Measurements from ENCODE around the gene MRPL17.

MRPL17 gene

DNA sequence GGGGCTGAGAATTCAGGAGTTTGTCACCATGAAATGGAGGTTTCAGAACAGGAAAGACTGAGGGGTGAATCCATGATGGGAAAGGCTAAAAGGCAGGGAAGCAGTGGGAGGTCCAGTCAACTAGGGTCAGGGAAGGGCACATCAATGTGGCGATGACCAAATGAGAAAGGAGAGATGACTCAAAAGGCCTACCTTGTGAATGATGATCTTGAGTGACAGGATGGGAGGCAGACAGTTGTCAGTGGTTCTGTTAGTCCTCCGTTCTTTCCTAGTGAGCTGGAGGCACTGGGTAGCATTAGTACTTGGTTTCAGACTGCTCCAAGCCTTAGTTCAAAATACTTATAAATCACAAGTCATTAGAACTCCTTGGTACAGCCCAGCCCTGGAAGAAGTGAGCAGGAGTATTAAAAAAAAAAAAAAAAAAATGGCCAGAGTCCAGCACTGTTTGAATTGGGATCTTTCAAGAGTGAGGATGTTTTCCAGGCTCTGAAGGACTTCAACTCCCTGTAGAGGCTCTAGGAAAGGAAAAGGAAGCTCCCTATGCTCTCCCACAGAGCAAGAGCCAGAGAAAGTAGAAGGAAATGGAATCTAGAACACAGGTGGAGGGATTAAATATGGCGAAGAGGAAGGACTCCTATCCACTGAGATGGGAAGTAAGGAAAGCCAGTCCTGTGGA lies 19.2 kb downstream of the MRPL17 start:
- H3K4me2 ChIP-seq (ENCODE audit: low read length): no peak overlapping the region
- WGBS (ENCODE audit: extremely low coverage, insufficient coverage, low lambda C conversion rate): no CpG with 5 or more reads among the region's 3 CpGs
- H3K27ac ChIP-seq (ENCODE audit: low read depth, low read length): no peak overlapping the region

DNA sequence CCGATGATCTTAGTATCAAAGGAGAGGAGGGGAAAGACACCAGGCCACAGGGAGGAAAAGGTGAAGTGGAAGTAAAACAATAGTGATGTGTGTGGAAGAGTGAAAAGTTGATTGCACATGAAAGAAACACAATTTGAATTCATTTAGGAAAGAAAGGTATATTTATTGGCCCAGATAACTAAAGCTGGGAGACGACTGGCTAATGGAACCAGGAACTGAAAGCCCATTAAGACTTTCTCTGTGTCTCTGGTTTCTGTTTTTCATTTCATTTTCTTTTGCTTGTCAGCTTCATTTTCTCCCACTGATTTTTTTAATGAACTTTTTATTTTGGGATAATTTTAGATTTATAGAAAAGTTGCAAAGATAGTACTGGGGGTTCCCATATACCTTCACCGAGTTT lies 22.4 kb downstream of the MRPL17 start:
- DNase-seq: no peak
- Histone ChIP-seq H3K27ac (ENCODE audit: low read depth, low read length) (no peak overlapping the region), H3K4me3 (ENCODE audit: low read length) (no peak overlapping the region), H3K79me2 (ENCODE audit: control insufficient read depth, insufficient read depth, low read length) (no peaks in the 10 kb centered on the region), H2BK120ac (ENCODE audit: low read depth, low read length) (no peak overlapping the region), H2AK5ac (ENCODE audit: low read length) (no peak overlapping the region), H3K9ac (ENCODE audit: low read length) (no peak overlapping the region), H3K4me2 (ENCODE audit: low read length) (no peak overlapping the region), H2BK5ac (ENCODE audit: low read length) (no peak overlapping the region), H3K4me1 (ENCODE audit: control insufficient read depth, low read depth, low read length) (no peaks in the 10 kb centered on the region), H3K27me3 (ENCODE audit: insufficient read depth, low read length, poor library complexity) (peaks cover 6% of the 10 kb centered on the region), H3K56ac (ENCODE audit: low read length) (no peak overlapping the region), H4K8ac (ENCODE audit: low read depth, low read length) (no peak overlapping the region), H3K36me3 (ENCODE audit: control insufficient read depth, insufficient read depth, low read length) (no peaks in the 10 kb centered on the region), H4K5ac (ENCODE audit: low read length) (no peak overlapping the region), H3K4ac (ENCODE audit: low read depth, low read length) (no peak overlapping the region), H3K18ac (ENCODE audit: low read length) (no peak overlapping the region), H3K79me1 (ENCODE audit: low read length) (no peaks in the 10 kb centered on the region), H2BK15ac (replicated peaks; ENCODE audit: low read depth) (no peak overlapping the region), H3K23ac (ENCODE audit: low read length) (no peak overlapping the region)
- WGBS (ENCODE audit: extremely low coverage, insufficient coverage, low lambda C conversion rate): no CpG with 5 or more reads among the region's 3 CpGs

More for the DNA sequence above, 19.2 kb downstream of the MRPL17 start:
- no peak overlapping the region for H2AK5ac ChIP-seq (ENCODE audit: low read length)
- no peaks in the 10 kb centered on the region for H3K79me2 ChIP-seq (ENCODE audit: control insufficient read depth, insufficient read depth, low read length)
- H2BK15ac ChIP-seq (replicated peaks; ENCODE audit: low read depth): no peak overlapping the region
- H4K8ac ChIP-seq (ENCODE audit: low read depth, low read length): no peak overlapping the region
- no peaks in the 10 kb centered on the region for H3K27me3 ChIP-seq (ENCODE audit: insufficient read depth, low read length, poor library complexity)
- H3K4me1 ChIP-seq (ENCODE audit: control insufficient read depth, low read depth, low read length): no peaks in the 10 kb centered on the region
- DNase-seq: no peak
- no peak overlapping the region for H4K5ac ChIP-seq (ENCODE audit: low read length)
- no peaks in the 10 kb centered on the region for H3K36me3 ChIP-seq (ENCODE audit: control insufficient read depth, insufficient read depth, low read length)
- no peak overlapping the region for H3K56ac ChIP-seq (ENCODE audit: low read length)
- no peak overlapping the region for H3K18ac ChIP-seq (ENCODE audit: low read length)
- H3K4ac ChIP-seq (ENCODE audit: low read depth, low read length): no peak overlapping the region
- no peaks in the 10 kb centered on the region for H3K79me1 ChIP-seq (ENCODE audit: low read length)
- H3K4me3 ChIP-seq (ENCODE audit: low read length): no peak overlapping the region
- H3K9ac ChIP-seq (ENCODE audit: low read length): no peak overlapping the region
- no peak overlapping the region for H2BK120ac ChIP-seq (ENCODE audit: low read depth, low read length)
- no peak overlapping the region for H2BK5ac ChIP-seq (ENCODE audit: low read length)
- no peak overlapping the region for H3K23ac ChIP-seq (ENCODE audit: low read length)

DNA sequence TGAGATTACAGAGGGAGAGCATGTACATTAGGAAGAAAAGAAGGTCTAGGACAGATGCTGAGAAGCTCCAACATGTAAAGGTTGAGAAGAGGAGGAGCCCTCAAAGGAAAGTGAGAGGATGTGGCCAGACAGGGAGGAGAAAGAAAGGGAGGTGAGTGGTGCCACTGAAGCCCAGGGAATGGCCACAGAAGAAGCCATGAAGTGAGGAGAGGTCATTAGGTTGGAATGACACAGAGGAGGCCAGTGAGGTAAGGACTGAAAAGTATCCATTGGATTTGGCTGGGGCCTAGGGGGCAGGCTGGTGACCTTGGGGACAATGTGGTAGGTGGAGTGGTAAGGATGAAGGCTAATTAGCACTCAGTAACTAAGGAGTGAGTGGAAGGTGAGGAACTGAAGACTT lies 24.5 kb downstream of the MRPL17 start:
- Histone ChIP-seq H3K18ac (ENCODE audit: low read length) (no peak overlapping the region), H4K5ac (ENCODE audit: low read length) (no peak overlapping the region), H3K27ac (ENCODE audit: low read depth, low read length) (no peak overlapping the region)

DNA sequence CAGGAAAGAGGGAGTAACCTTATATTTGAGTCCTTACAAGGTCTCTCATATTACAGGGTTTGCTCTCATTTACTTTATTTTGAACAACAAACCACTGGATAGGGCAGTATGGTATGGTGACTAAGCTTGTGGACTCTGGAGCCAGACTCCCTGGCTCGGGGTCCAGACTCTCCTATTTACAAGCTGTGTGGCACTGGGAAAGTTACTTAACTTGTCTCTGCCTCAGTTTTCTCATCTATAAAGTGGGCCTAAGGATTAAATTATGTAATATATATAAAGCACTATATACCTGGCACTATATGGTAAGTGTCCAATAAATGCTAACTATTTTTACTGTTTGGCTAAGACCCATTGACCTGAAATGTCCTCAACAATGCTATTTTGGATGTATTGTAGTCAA lies 25.8 kb downstream of the MRPL17 start:
- no peak overlapping the region for H3K9ac ChIP-seq (ENCODE audit: low read length)

More for the DNA sequence above, 24.5 kb downstream of the MRPL17 start:
- Histone ChIP-seq H3K9ac (ENCODE audit: low read length) (no peak overlapping the region), H2AK5ac (ENCODE audit: low read length) (no peak overlapping the region), H3K4me1 (ENCODE audit: control insufficient read depth, low read depth, low read length) (peaks cover 5% of the 10 kb centered on the region), H2BK5ac (ENCODE audit: low read length) (no peak overlapping the region), H3K56ac (ENCODE audit: low read length) (no peak overlapping the region), H2BK15ac (replicated peaks; ENCODE audit: low read depth) (no peak overlapping the region), H3K4me2 (ENCODE audit: low read length) (no peak overlapping the region), H3K27me3 (ENCODE audit: insufficient read depth, low read length, poor library complexity) (peaks cover 6% of the 10 kb centered on the region), H3K4me3 (ENCODE audit: low read length) (no peak overlapping the region), H3K23ac (ENCODE audit: low read length) (no peak overlapping the region), H3K4ac (ENCODE audit: low read depth, low read length) (no peak overlapping the region), H3K79me1 (ENCODE audit: low read length) (no peaks in the 10 kb centered on the region), H4K8ac (ENCODE audit: low read depth, low read length) (no peak overlapping the region), H3K36me3 (ENCODE audit: control insufficient read depth, insufficient read depth, low read length) (no peaks in the 10 kb centered on the region), H3K79me2 (ENCODE audit: control insufficient read depth, insufficient read depth, low read length) (no peaks in the 10 kb centered on the region), H2BK120ac (ENCODE audit: low read depth, low read length) (no peak overlapping the region)
- no peak for DNase-seq

DNA sequence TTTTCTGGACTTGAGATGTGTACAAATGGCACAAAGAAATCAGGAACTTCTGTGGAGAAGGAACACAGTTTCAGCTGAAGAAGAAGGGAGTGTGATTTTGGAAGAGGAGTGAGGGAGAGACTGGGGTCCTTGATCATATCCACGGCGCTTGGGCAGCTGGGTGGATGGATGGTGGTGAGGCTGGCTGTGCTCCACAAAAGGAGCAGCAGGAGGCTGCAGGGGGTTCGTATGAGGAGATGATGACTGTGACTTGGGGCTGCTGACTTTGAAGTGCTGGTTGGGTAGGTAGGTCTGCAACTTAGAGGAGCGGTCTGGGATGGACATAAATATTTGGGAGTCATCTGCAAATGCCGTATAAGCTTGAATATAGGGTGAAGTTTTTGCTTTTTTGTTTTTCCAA lies 26.2 kb downstream of the MRPL17 start:
- H3K4me2 ChIP-seq (ENCODE audit: low read length): no peak overlapping the region
- H3K56ac ChIP-seq (ENCODE audit: low read length): no peak overlapping the region
- H3K27me3 ChIP-seq (ENCODE audit: insufficient read depth, low read length, poor library complexity): peaks cover 6% of the 10 kb centered on the region
- H2BK120ac ChIP-seq (ENCODE audit: low read depth, low read length): no peak overlapping the region
- no peaks in the 10 kb centered on the region for H3K79me1 ChIP-seq (ENCODE audit: low read length)
- H3K4ac ChIP-seq (ENCODE audit: low read depth, low read length): no peak overlapping the region
- H2BK5ac ChIP-seq (ENCODE audit: low read length): no peak overlapping the region
- H3K23ac ChIP-seq (ENCODE audit: low read length): no peak overlapping the region
- no peak overlapping the region for H3K18ac ChIP-seq (ENCODE audit: low read length)
- no peaks in the 10 kb centered on the region for H3K36me3 ChIP-seq (ENCODE audit: control insufficient read depth, insufficient read depth, low read length)
- H3K79me2 ChIP-seq (ENCODE audit: control insufficient read depth, insufficient read depth, low read length): no peaks in the 10 kb centered on the region
- H3K4me1 ChIP-seq (ENCODE audit: control insufficient read depth, low read depth, low read length): peaks cover 5% of the 10 kb centered on the region
- no peak overlapping the region for H3K27ac ChIP-seq (ENCODE audit: low read depth, low read length)
- no peak overlapping the region for H3K9ac ChIP-seq (ENCODE audit: low read length)
- H2AK5ac ChIP-seq (ENCODE audit: low read length): no peak overlapping the region
- no CpG with 5 or more reads among the region's 5 CpGs for WGBS (ENCODE audit: extremely low coverage, insufficient coverage, low lambda C conversion rate)
- H4K8ac ChIP-seq (ENCODE audit: low read depth, low read length): no peak overlapping the region
- no peak overlapping the region for H4K5ac ChIP-seq (ENCODE audit: low read length)
- no peak overlapping the region for H3K4me3 ChIP-seq (ENCODE audit: low read length)
- H2BK15ac ChIP-seq (replicated peaks; ENCODE audit: low read depth): no peak overlapping the region
- no peak for DNase-seq

More for the DNA sequence above, 25.8 kb downstream of the MRPL17 start:
- H2BK5ac ChIP-seq (ENCODE audit: low read length): no peak overlapping the region
- no peak overlapping the region for H3K23ac ChIP-seq (ENCODE audit: low read length)
- H3K4me1 ChIP-seq (ENCODE audit: control insufficient read depth, low read depth, low read length): peaks cover 5% of the 10 kb centered on the region
- no peak overlapping the region for H4K8ac ChIP-seq (ENCODE audit: low read depth, low read length)
- H3K4me2 ChIP-seq (ENCODE audit: low read length): no peak overlapping the region
- no CpG with 5 or more reads among the region's 1 CpG for WGBS (ENCODE audit: extremely low coverage, insufficient coverage, low lambda C conversion rate)
- no peak for DNase-seq
- no peaks in the 10 kb centered on the region for H3K36me3 ChIP-seq (ENCODE audit: control insufficient read depth, insufficient read depth, low read length)
- no peak overlapping the region for H3K56ac ChIP-seq (ENCODE audit: low read length)
- H4K5ac ChIP-seq (ENCODE audit: low read length): no peak overlapping the region
- no peak overlapping the region for H2BK15ac ChIP-seq (replicated peaks; ENCODE audit: low read depth)
- no peak overlapping the region for H2BK120ac ChIP-seq (ENCODE audit: low read depth, low read length)
- no peaks in the 10 kb centered on the region for H3K79me2 ChIP-seq (ENCODE audit: control insufficient read depth, insufficient read depth, low read length)
- peaks cover 6% of the 10 kb centered on the region for H3K27me3 ChIP-seq (ENCODE audit: insufficient read depth, low read length, poor library complexity)
- H3K4ac ChIP-seq (ENCODE audit: low read depth, low read length): no peak overlapping the region
- H3K4me3 ChIP-seq (ENCODE audit: low read length): no peak overlapping the region
- H3K27ac ChIP-seq (ENCODE audit: low read depth, low read length): no peak overlapping the region
- no peak overlapping the region for H3K18ac ChIP-seq (ENCODE audit: low read length)
- H2AK5ac ChIP-seq (ENCODE audit: low read length): no peak overlapping the region
- H3K79me1 ChIP-seq (ENCODE audit: low read length): no peaks in the 10 kb centered on the region

DNA sequence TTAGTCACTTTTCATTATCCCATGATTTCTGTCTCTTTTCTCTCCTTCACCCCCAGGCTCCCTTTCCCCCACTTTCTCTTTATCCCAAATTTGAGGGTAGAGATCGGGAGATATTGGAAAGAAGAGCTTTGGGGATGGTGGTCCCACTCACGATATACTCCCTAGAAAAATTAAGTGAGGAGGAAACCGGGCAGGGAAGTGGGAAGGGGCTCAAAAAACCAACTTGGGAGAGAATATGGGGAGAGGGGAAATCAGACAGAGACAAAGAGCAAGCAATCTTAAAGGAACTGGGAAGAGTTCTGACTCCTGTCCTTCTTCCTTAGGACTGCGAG lies 26.6 kb downstream of the MRPL17 start:
- H3K4me1 ChIP-seq (ENCODE audit: control insufficient read depth, low read depth, low read length): peaks cover 5% of the 10 kb centered on the region
- H2AK5ac ChIP-seq (ENCODE audit: low read length): no peak overlapping the region
- no peaks in the 10 kb centered on the region for H3K79me1 ChIP-seq (ENCODE audit: low read length)
- no peak overlapping the region for H3K18ac ChIP-seq (ENCODE audit: low read length)
- H2BK5ac ChIP-seq (ENCODE audit: low read length): no peak overlapping the region
- H3K4ac ChIP-seq (ENCODE audit: low read depth, low read length): no peak overlapping the region
- H2BK15ac ChIP-seq (replicated peaks; ENCODE audit: low read depth): no peak overlapping the region
- H3K79me2 ChIP-seq (ENCODE audit: control insufficient read depth, insufficient read depth, low read length): no peaks in the 10 kb centered on the region
- H3K36me3 ChIP-seq (ENCODE audit: control insufficient read depth, insufficient read depth, low read length): no peaks in the 10 kb centered on the region
- H4K8ac ChIP-seq (ENCODE audit: low read depth, low read length): no peak overlapping the region
- no peak overlapping the region for H3K27ac ChIP-seq (ENCODE audit: low read depth, low read length)
- H4K5ac ChIP-seq (ENCODE audit: low read length): no peak overlapping the region
- no peak for DNase-seq
- no CpG with 5 or more reads among the region's 4 CpGs for WGBS (ENCODE audit: extremely low coverage, insufficient coverage, low lambda C conversion rate)
- peak overlapping the region; percentile 91 for H3K56ac ChIP-seq (ENCODE audit: low read length)
- H2BK120ac ChIP-seq (ENCODE audit: low read depth, low read length): no peak overlapping the region
- H3K23ac ChIP-seq (ENCODE audit: low read length): no peak overlapping the region
- H3K4me2 ChIP-seq (ENCODE audit: low read length): no peak overlapping the region
- H3K9ac ChIP-seq (ENCODE audit: low read length): peak overlapping the region; percentile 80
- H3K4me3 ChIP-seq (ENCODE audit: low read length): no peak overlapping the region
- peaks cover 6% of the 10 kb centered on the region for H3K27me3 ChIP-seq (ENCODE audit: insufficient read depth, low read length, poor library complexity)
